Measurements from ENCODE around the gene DENND6A. TPM values are rescaled to one million over a fixed set of nuclear protein-coding genes. Genes with fewer than 3 reads are reported as not detected.

DENND6A gene
- total and polyA plus RNA-seq, 2 of the 13 experiments (the other 11 are each of a cell fraction or from before 2014, with no cell fraction given) = 9.4 to 11.1 TPM

DNA sequence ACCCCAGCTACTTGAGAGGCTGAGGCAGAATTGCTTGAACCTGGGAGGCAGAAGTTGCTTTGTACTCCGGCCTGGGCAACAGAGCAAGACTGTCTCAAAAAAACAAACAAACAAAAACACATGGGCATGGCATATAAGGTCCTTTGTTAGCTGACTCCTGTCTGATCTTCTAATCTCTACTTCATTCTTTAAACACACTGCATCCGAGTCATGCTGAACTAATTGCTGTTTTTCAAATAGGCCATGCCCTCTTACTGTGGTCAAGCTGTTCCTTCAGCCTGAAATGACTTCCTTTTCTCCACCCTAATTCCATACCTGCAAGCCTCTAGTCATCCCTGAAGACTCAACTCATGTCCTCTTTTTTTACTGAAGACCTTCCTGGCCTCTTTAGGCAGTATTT is 40.9 kb upstream of the DENND6A start:
- no peak for DNase-seq (ENCODE audit: low spot score)
- no peak for ATAC-seq
- TF ChIP-seq BORCS8-MEF2B (CRISPR knock-in tag; IDR thresholded peaks at IDR 0.05) (no peak), FOXA1 (IDR thresholded peaks at IDR 0.05) (no peak), FOXA1 (CRISPR knock-in tag; IDR thresholded peaks at IDR 0.05) (no peak), SYNCRIP (IDR thresholded peaks at IDR 0.05; ENCODE audit: insufficient read depth, low read depth, low read length) (no peak), ZNF782 (CRISPR knock-in tag; IDR thresholded peaks at IDR 0.05; ENCODE audit: borderline replicate concordance) (no peak), ZIK1 (CRISPR knock-in tag; IDR thresholded peaks at IDR 0.05; ENCODE audit: borderline replicate concordance, low read depth) (no peak), PRPF4 (IDR thresholded peaks at IDR 0.05; ENCODE audit: low read depth, low read length, poor library complexity, severe bottlenecking) (no peak), ZNF160 (CRISPR knock-in tag; IDR thresholded peaks at IDR 0.05) (no peak), ATAD3A (CRISPR knock-in tag; IDR thresholded peaks at IDR 0.05) (no peak)
- TF ChIP-seq, protein P1, sequence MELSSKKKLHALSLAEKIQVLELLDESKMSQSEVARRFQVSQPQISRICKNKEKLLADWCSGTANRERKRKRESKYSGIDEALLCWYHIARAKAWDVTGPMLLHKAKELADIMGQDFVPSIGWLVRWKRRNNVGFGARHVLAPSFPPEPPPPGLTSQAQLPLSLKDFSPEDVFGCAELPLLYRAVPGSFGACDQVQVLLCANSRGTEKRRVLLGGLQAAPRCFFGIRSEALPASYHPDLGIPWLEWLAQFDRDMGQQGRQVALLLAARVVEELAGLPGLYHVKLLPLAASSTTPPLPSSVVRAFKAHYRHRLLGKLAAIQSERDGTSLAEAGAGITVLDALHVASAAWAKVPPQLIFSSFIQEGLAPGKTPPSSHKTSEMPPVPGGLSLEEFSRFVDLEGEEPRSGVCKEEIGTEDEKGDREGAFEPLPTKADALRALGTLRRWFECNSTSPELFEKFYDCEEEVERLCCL (CRISPR knock-in tag; IDR thresholded peaks at IDR 0.05; ENCODE audit: borderline replicate concordance) = no peak
- TF ChIP-seq, protein P2, sequence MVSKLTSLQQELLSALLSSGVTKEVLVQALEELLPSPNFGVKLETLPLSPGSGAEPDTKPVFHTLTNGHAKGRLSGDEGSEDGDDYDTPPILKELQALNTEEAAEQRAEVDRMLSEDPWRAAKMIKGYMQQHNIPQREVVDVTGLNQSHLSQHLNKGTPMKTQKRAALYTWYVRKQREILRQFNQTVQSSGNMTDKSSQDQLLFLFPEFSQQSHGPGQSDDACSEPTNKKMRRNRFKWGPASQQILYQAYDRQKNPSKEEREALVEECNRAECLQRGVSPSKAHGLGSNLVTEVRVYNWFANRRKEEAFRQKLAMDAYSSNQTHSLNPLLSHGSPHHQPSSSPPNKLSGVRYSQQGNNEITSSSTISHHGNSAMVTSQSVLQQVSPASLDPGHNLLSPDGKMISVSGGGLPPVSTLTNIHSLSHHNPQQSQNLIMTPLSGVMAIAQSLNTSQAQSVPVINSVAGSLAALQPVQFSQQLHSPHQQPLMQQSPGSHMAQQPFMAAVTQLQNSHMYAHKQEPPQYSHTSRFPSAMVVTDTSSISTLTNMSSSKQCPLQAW (CRISPR knock-in tag; IDR thresholded peaks at IDR 0.05) = no peak
- TF ChIP-seq, protein P3, sequence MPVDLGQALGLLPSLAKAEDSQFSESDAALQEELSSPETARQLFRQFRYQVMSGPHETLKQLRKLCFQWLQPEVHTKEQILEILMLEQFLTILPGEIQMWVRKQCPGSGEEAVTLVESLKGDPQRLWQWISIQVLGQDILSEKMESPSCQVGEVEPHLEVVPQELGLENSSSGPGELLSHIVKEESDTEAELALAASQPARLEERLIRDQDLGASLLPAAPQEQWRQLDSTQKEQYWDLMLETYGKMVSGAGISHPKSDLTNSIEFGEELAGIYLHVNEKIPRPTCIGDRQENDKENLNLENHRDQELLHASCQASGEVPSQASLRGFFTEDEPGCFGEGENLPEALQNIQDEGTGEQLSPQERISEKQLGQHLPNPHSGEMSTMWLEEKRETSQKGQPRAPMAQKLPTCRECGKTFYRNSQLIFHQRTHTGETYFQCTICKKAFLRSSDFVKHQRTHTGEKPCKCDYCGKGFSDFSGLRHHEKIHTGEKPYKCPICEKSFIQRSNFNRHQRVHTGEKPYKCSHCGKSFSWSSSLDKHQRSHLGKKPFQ (CRISPR knock-in tag; IDR thresholded peaks at IDR 0.05; ENCODE audit: insufficient replicate concordance) = no peak
- TF ChIP-seq, protein P4, sequence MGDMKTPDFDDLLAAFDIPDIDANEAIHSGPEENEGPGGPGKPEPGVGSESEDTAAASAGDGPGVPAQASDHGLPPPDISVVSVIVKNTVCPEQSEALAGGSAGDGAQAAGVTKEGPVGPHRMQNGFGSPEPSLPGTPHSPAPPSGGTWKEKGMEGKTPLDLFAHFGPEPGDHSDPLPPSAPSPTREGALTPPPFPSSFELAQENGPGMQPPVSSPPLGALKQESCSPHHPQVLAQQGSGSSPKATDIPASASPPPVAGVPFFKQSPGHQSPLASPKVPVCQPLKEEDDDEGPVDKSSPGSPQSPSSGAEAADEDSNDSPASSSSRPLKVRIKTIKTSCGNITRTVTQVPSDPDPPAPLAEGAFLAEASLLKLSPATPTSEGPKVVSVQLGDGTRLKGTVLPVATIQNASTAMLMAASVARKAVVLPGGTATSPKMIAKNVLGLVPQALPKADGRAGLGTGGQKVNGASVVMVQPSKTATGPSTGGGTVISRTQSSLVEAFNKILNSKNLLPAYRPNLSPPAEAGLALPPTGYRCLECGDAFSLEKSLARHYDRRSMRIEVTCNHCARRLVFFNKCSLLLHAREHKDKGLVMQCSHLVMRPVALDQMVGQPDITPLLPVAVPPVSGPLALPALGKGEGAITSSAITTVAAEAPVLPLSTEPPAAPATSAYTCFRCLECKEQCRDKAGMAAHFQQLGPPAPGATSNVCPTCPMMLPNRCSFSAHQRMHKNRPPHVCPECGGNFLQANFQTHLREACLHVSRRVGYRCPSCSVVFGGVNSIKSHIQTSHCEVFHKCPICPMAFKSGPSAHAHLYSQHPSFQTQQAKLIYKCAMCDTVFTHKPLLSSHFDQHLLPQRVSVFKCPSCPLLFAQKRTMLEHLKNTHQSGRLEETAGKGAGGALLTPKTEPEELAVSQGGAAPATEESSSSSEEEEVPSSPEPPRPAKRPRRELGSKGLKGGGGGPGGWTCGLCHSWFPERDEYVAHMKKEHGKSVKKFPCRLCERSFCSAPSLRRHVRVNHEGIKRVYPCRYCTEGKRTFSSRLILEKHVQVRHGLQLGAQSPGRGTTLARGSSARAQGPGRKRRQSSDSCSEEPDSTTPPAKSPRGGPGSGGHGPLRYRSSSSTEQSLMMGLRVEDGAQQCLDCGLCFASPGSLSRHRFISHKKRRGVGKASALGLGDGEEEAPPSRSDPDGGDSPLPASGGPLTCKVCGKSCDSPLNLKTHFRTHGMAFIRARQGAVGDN (CRISPR knock-in tag; IDR thresholded peaks at IDR 0.05) = no peak
- TF ChIP-seq, protein P5, sequence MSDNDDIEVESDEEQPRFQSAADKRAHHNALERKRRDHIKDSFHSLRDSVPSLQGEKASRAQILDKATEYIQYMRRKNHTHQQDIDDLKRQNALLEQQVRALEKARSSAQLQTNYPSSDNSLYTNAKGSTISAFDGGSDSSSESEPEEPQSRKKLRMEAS (IDR thresholded peaks at IDR 0.05) = no peak

More for the DNA sequence above, 40.9 kb upstream of the DENND6A start:
- H3K9me3 ChIP-seq (ENCODE audit: low read length) = no peaks in the 10 kb centered on the region
- intact Hi-C loops (cut with micrococcal nuclease; ENCODE audit: unreplicated experiment) = no loop called here
- ChIA-PET POLR2A (no interaction called here), CTCF (ENCODE audit: low intra/inter-chr PET ratio, low total read pairs) (no interaction called here)
- no peak overlapping the region for H3K27ac ChIP-seq (ENCODE audit: extremely low read length, insufficient read depth, low read length)
- no peak overlapping the region for H2AFZ ChIP-seq (ENCODE audit: low read length)
- no peaks in the 10 kb centered on the region for H4K20me1 ChIP-seq (ENCODE audit: insufficient read depth, low read length)
- H3K4me1 ChIP-seq (ENCODE audit: insufficient read depth, low read length) = peaks cover 34% of the 10 kb centered on the region
- H3K9ac ChIP-seq (ENCODE audit: insufficient read depth, low read depth, low read length) = no peak overlapping the region
- H3K36me3 ChIP-seq (replicated peaks in 1 of 2; ENCODE audit: control insufficient read depth in 1 of 2, insufficient read depth in 2 of 2, low read length in 2 of 2) = no peaks in the 10 kb centered on the region
- no peaks in the 10 kb centered on the region for H3K27me3 ChIP-seq (ENCODE audit: control insufficient read depth in 1 of 2, insufficient read depth in 2 of 2, low read length in 2 of 2)
- no peak overlapping the region for H3K4me2 ChIP-seq (ENCODE audit: low read depth, low read length)
- no peak for FAIRE-seq
- no TSS peak for BruUV-seq (replicated peaks)
- no peak overlapping the region for H3K4me3 ChIP-seq (replicated peaks in 1 of 3; ENCODE audit: insufficient read depth in 1 of 3, low read depth in 2 of 3, low read length in 3 of 3)
- in situ Hi-C loops (cut with HindIII; ENCODE audit: extremely low pct_ligation_motif_present, low pct_unique_long_range_greater_than_20kb) = no loop called here
- no peaks in the 10 kb centered on the region for H3K79me2 ChIP-seq (ENCODE audit: insufficient read depth, low read length)
- WGBS (ENCODE audit: low lambda C conversion rate) = 5% methylated on average over 2 of the region's 2 CpGs
